Measurements from ENCODE around the gene SLC25A38. TPM values are rescaled to one million over a fixed set of nuclear protein-coding genes. Genes with fewer than 3 reads are reported as not detected.

The SLC25A38 gene
- total and polyA plus RNA-seq, 9 of the 15 experiments (the other 6 are each of a cell fraction or from before 2014, with no cell fraction given) = 13.5 to 51.1 (median 30.6) TPM

DNA sequence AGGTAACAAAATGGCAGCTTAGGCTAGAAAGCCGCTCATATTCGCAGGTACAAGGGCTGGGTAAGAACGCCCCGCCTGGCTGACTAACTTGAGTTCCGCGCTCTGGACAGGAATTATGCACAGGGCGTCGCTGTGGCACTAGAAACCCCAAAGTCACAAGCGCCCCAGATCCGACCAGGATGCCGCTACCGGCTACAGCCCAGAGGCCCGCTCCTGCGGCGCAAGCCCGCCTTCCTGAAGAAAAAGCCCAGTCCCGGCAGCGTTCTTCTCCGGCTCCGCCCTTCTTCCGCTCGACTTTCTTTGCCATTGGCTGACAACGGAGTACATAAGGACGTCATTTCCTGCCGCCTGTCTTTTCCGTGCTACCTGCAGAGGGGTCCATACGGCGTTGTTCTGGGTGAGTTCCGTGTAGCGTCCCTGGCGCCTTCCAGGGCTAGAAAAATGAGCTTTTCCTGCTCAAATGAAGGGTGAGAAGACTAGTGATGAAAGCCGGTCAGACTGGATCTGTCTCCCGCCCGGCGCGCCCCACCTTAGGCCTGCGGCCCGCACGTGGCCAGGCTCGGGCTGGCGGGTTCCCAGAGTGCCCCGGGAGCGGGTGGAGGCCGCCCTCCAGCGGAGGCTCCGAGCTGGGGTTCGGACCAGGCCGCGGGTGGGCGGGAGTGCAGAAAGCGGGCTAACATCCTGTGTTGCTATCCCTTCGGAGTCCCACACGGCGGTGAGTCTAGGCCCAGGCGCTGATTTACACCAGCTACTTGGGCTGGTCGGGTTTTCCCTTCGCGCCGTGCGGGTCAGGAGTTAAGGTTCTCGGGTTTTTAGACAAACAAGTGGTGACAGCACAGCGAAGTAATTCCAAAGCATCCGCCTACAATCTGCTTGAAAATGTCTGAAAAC is 23.4 kb downstream of the SLC25A38 start, which contains the start of gene RPSA (continued):
- TF ChIP-seq ZNF584 (CRISPR knock-in tag; IDR thresholded peaks at IDR 0.05; ENCODE audit: low read depth) (peak; percentile 71; the same call in 1 of the 2 replicates), ZNF280A (IDR thresholded peaks at IDR 0.05; ENCODE audit: low read depth, partially characterized antibody) (no peak), ZNF175 (CRISPR knock-in tag; IDR thresholded peaks at IDR 0.05; ENCODE audit: low read depth) (peak; percentile 42; the same call in 1 of the 2 replicates), BRF1 (IDR thresholded peaks at IDR 0.05; ENCODE audit: borderline replicate concordance, extremely low read depth, insufficient read length) (no peak), ZNF263 (CRISPR knock-in tag; IDR thresholded peaks at IDR 0.05; ENCODE audit: borderline replicate concordance) (peak; percentile 43; the same call in 1 of the 2 replicates), RBM25 (IDR thresholded peaks at IDR 0.05; ENCODE audit: low read depth, low read length, severe bottlenecking) (peak; percentile 64), MEF2A (IDR thresholded peaks at IDR 0.05; ENCODE audit: control insufficient read depth, low read depth, low read length) (no peak), EWSR1 (IDR thresholded peaks at IDR 0.05; ENCODE audit: borderline replicate concordance, low read depth, partially characterized antibody) (no peak), BRF2 (IDR thresholded peaks at IDR 0.05; ENCODE audit: borderline replicate concordance, insufficient read depth, insufficient read length) (no peak), CHD2 (IDR thresholded peaks at IDR 0.05; ENCODE audit: low read depth, low read length) (peak; percentile 13; the same call in 1 of the 2 replicates), CBX2 (IDR thresholded peaks at IDR 0.05; ENCODE audit: insufficient read depth, low read length, poor library complexity, severe bottlenecking) (no peak), PTRF (tag; IDR thresholded peaks at IDR 0.05) (no peak), NR3C1 (CRISPR knock-in tag; IDR thresholded peaks at IDR 0.05) (no peak), POLR2AphosphoS5 (IDR thresholded peaks at IDR 0.05; ENCODE audit: control insufficient read depth, insufficient read depth, low read depth, low read length) (peak; percentile 100), CREB1 (IDR thresholded peaks at IDR 0.05) (peak; percentile 88), CREB1 (CRISPR knock-in tag; IDR thresholded peaks at IDR 0.05) (peak; percentile 93), ZNF551 (CRISPR knock-in tag; IDR thresholded peaks at IDR 0.05) (no peak), STAG1 (CRISPR knock-in tag; IDR thresholded peaks at IDR 0.05; ENCODE audit: borderline replicate concordance) (no peak), ZNF384 (IDR thresholded peaks at IDR 0.05; ENCODE audit: low read depth, low read length) (no peak), HDAC6 (IDR thresholded peaks at IDR 0.05; ENCODE audit: low read depth, low read length) (no peak), PYGO2 (tag; IDR thresholded peaks at IDR 0.05) (no peak)
- TF ChIP-seq, protein P1, sequence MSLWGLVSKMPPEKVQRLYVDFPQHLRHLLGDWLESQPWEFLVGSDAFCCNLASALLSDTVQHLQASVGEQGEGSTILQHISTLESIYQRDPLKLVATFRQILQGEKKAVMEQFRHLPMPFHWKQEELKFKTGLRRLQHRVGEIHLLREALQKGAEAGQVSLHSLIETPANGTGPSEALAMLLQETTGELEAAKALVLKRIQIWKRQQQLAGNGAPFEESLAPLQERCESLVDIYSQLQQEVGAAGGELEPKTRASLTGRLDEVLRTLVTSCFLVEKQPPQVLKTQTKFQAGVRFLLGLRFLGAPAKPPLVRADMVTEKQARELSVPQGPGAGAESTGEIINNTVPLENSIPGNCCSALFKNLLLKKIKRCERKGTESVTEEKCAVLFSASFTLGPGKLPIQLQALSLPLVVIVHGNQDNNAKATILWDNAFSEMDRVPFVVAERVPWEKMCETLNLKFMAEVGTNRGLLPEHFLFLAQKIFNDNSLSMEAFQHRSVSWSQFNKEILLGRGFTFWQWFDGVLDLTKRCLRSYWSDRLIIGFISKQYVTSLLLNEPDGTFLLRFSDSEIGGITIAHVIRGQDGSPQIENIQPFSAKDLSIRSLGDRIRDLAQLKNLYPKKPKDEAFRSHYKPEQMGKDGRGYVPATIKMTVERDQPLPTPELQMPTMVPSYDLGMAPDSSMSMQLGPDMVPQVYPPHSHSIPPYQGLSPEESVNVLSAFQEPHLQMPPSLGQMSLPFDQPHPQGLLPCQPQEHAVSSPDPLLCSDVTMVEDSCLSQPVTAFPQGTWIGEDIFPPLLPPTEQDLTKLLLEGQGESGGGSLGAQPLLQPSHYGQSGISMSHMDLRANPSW (CRISPR knock-in tag; IDR thresholded peaks at IDR 0.05) = peak; percentile 83; the same call in 1 of the 2 replicates

Measured in K562 (cell line).